Pancreas (tissue), 10 donors: ENCODE data around the gene LUZP2. TPM values are rescaled to one million over a fixed set of nuclear protein-coding genes. Genes with fewer than 3 reads are reported as not detected.

Experiments
- ATAC-seq, 4 donors: fragments of 200-7000 bp; cut with Tn5 transposase; one replicate each; pipeline versions ENCODE4 v1.8.0 to v1.9.1; 2020; ENCODE audit warnings: mild to moderate bottlenecking in 4 of 4, moderate library complexity in 4 of 4
- DNase-seq, 6 donors: peaks; one replicate each; pipeline ENCODE4 v3.0.0-alpha.2; 2020
- FAIRE-seq: peaks from 2 replicates; lab custom pipeline; 2012; peaks lifted over from hg19 to GRCh38; lab: Jason Lieb, UNC
- H3K27ac ChIP-seq, 4 donors: fragments of 200-600 bp; sonication (generic); 1 replicate in 3 of 4; 2 replicates in 1 of 4; pipeline versions ENCODE4 v1.5.0 to v1.8.0; 2020
- H3K27me3 ChIP-seq, 4 donors: fragments of 200-600 bp; one replicate each; pipeline ENCODE4 v1.8.0; 2021
- H3K36me3 ChIP-seq, 3 donors: fragments of 200-600 bp; sonication (generic) in 1 of 3; one replicate each; pipeline versions ENCODE4 v1.5.0 to v1.8.0; 2020 to 2021
- H3K4me1 ChIP-seq, 3 donors: fragments of 200-600 bp; one replicate each; pipeline ENCODE4 v1.8.0; 2021
- H3K4me3 ChIP-seq, 4 donors: fragments of 200-600 bp; sonication (generic) in 2 of 4; one replicate each; pipeline versions ENCODE4 v1.5.0 to v1.8.0; 2020 to 2021
- H3K9me3 ChIP-seq, 4 donors: fragments of 200-600 bp; one replicate each; pipeline ENCODE4 v1.8.0; 2021
- CTCF ChIP-seq, 4 donors: fragments of 200-600 bp; sonication (generic) in 3 of 4; IDR thresholded peaks; one replicate each; pipeline versions ENCODE4 v1.5.0 to v1.8.0; 2021; ENCODE audit warnings: antibody characterized with exemption in 4 of 4
- WGBS, 2 donors: extraction: QIAGEN DNeasy Blood & Tissue Kit; methylation state at CpG; one replicate each; pipeline ENCODE4 v1.1.7; 2013; 5-methylcytosine and 5-hydroxymethylcytosine counted together
- intact Hi-C, 3 donors: fragments of 100-400 bp; cut with DNase I; formaldehyde crosslinking; loops; one replicate each; pipeline versions ENCODE4 v1.11.1 to v1.14.2; 2022
- polyA plus RNA-seq, 2 donors: library from polyadenylated mRNA; stranded (reverse); fragments of 200-250 nt; gene quantifications; one replicate each; pipeline ENCODE4 v1.2.3, GENCODE V29; 2013
- total RNA-seq, 6 donors: library from RNA; stranded (reverse); fragmentation: NEBNext Ultra II Directional in 4 of 6; extraction: Animal tissue kit (Norgen Biotek cat#: 25700) in 4 of 6; gene quantifications; one replicate each; pipeline versions ENCODE4 v1.2.1 to v1.2.4, GENCODE V29; 2021 to 2023
- donor health status: healthy with polysubstance abuse.
- donor health status: DM: no; HTN: no; CAD: no; lungs with moderate emphysema.
- donor health status: DM: no; HTN: no; CAD: no.
- donor health status: control.
- donor health status: control.
- donor health status: Bipolar disorder and iron deficiency.
- donor health status: DM: yes; HTN: yes; CAD: no.
- donor health status: DM: no; HTN: no; CAD: no.
- donor health status: DM: no; HTN: no; CAD: no.
- donor health status: DM: yes; HTN: yes; CAD: no.

Gene LUZP2
- total and polyA plus RNA-seq, 8 donors = 0.04 to 0.19 (median 0.07) TPM; not detected in 3

DNA sequence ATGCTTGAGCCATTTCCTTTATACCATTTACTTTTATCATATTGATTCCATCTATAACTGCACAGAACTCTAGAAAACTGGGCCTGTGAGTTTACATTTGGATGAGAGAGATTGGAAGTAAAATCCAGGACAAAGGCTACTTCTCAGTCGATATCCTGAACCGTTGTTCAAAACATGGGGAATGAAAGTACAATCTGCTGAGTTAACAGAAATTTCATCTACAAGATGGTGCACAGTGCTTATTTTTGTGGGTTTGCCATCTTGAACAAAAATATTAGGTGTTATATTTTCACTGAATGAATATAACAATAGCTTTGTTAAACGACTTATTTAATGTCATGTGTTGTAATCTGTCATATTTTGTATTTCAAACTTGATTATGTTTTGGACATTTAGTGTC, 622.6 kb downstream of the LUZP2 start:
- Histone ChIP-seq H3K4me3 (no peak overlapping the region), H3K4me1 (no peaks in the 10 kb centered on the region), H3K9me3 (no peaks in the 10 kb centered on the region), H3K36me3 (no peaks in the 10 kb centered on the region), H3K27me3 (no peaks in the 10 kb centered on the region), H3K27ac (no peak overlapping the region)
- no peak for ATAC-seq
- DNase-seq = no peak
- intact Hi-C loops = no loop called here
- 69 to 84% methylated on average over 3 of the region's 3 CpGs for WGBS, 2 donors
- FAIRE-seq = no peak
- TF ChIP-seq CTCF (IDR thresholded peaks at IDR 0.05) = no peak
